ENCODE results near the gene LELP1.

DNA sequence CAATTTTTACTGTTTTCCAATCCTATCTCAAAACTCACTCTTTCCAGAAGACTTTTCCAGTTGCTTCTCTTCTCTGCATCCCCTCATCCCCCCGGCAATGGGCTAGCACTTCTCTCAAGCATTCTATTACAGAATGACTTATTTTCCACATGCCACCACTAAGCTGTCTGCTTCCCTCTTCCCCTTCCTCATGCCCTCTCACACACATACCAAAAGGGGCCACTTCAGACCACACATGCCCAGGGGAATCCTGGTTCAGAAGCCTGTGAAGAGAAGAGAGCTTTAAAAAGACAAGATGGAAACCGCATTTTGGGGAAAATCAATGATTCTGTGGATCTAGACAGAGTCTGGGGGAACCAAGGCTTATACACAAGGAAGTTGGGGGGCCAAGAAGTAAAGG lies 47.9 kb downstream of the LELP1 start:
- no peak for TF ChIP-seq EZH2phosphoT487 (IDR thresholded peaks at IDR 0.05; ENCODE audit: insufficient read depth, low read depth)
- no peak for TF ChIP-seq EZH2 (IDR thresholded peaks at IDR 0.05; ENCODE audit: insufficient read depth, poor library complexity, severe bottlenecking)

All from GM23248 (cell line).